Activated CD4-positive, alpha-beta memory T cell treated with anti-CD3 and anti-CD28 coated beads for 36 hours (primary cell): ENCODE data around the gene TPCN2. TPM values are rescaled to one million over a fixed set of nuclear protein-coding genes. Genes with fewer than 3 reads are reported as not detected.

Experiments used
- CTCF ChIA-PET: fragments of 350-600 bp; sonication (Branson Sonifier 250); formaldehyde crosslinking; loops from one replicate; lab custom pipeline; 2021; ENCODE audit warnings: antibody characterized with exemption, inconsistent platforms; lab: Charles Lee
- POLR2A ChIA-PET: fragments of 350-600 bp; sonication (Branson Sonifier 250); formaldehyde crosslinking; loops from one replicate; lab custom pipeline; 2021; ENCODE audit warnings: antibody characterized with exemption; lab: Charles Lee
- DNase-seq: peaks from one replicate; pipeline ENCODE4 v3.0.0-alpha.2; 2020
- H3K27ac Mint-ChIP-seq: one replicate; pipeline ENCODE4 v1.8.0; 2021; ENCODE audit warnings: mixed read lengths
- H3K27me3 Mint-ChIP-seq: one replicate; pipeline ENCODE4 v1.8.0; 2021; ENCODE audit warnings: mixed read lengths
- H3K36me3 Mint-ChIP-seq: one replicate; pipeline ENCODE4 v1.8.0; 2021; ENCODE audit warnings: mixed read lengths
- H3K4me1 Mint-ChIP-seq: one replicate; pipeline ENCODE4 v1.8.0; 2021; ENCODE audit warnings: low read depth, mixed read lengths
- H3K4me3 Mint-ChIP-seq: one replicate; pipeline ENCODE4 v1.8.0; 2021; ENCODE audit warnings: mild to moderate bottlenecking, mixed read lengths
- H3K9me3 Mint-ChIP-seq: one replicate; pipeline ENCODE4 v1.8.0; 2021; ENCODE audit warnings: mixed read lengths
- intact Hi-C: fragments of 100-400 bp; cut with micrococcal nuclease; formaldehyde crosslinking; loops from one replicate; pipeline ENCODE4 v1.15.1; 2023
- total RNA-seq, 2 experiments: library from RNA; stranded (reverse); gene quantifications; one replicate each; pipeline ENCODE4 v1.2.3, GENCODE V29; 2021

The TPCN2 gene
- total RNA-seq, 2 experiments from 2014 or later: 12.0 to 12.8 TPM

DNA sequence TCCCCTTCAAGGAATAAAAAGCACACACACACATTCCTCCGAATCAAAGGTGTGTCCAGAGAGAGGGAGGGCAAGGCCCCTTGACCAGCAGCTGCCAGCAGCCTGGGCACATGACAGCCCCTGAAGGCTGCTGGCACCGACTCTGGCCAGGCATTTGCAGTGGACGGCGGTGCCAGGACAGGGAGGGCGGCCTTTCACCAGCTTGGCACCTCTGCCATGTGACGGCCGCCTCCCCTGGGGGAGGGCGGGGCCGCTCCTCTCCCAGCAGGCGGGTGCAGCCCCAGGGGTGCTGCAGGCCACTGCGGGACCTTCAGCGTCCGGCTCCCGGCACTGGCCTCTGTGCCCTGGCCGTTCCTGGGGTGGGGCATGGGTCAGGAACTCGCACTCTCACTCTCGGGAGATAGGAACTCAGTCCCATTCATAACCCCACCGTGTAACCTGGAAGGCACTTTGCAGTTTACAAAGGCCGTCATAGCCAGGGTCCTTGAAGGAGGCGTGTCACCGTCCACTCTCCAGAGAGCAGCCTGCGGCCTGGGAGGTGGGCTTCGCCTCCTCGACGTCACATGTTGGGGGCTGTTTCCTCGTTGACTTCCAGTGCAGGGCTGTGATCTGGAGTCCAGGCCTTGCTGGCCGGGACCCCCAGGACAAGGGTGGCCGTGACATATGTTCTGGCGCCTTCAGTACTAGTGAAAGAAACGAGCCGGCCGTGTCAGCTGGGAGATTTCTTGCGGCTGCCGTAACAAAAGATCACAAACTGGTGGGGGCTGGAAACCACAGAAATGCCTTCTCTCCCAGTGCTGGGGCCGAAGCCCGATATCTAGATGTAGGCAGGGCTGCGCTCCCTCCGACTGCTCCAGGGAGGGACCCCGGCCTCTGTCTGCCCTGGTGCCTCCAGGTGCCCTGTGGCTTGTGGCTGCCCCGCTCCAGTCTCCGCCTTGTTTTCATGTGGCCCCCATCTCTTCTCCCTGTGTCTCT, 67.1 kb downstream of the TPCN2 start:
- intact Hi-C loops: no loop called here
- Mint-ChIP-seq H3K27me3 (no peaks in the 10 kb centered on the region), H3K36me3 (no peaks in the 10 kb centered on the region), H3K4me1 (peaks cover 2% of the 10 kb centered on the region), H3K9me3 (peaks cover 7% of the 10 kb centered on the region), H3K27ac (no peak overlapping the region), H3K4me3 (no peak overlapping the region)
- ChIA-PET POLR2A (no interaction called here), CTCF (no interaction called here)
- no peak for DNase-seq

DNA sequence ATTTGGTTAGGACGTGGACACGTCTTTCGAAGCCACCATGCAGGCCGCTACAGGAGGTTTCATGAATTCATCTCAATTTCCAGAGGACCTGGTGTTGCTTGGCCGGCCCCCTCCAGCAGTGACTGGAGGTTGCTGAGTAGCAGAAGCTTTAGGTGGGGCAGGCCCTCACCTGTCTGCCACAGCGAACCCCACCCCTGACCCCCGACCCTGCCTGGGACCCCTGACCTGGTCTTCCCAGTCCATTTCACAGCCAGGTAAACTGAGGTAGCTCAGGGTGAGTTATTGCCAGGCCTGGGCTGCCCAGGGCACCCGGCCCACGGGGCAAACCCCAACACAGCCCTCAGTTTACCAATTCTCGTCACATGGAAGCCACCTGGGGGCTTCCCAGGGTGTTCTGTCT, 67.9 kb downstream of the TPCN2 start:
- Mint-ChIP-seq H3K9me3 (peaks cover 7% of the 10 kb centered on the region), H3K27me3 (no peaks in the 10 kb centered on the region), H3K27ac (no peak overlapping the region), H3K36me3 (no peaks in the 10 kb centered on the region), H3K4me3 (no peak overlapping the region), H3K4me1 (peaks cover 8% of the 10 kb centered on the region)
- CTCF ChIA-PET: no interaction called here
- intact Hi-C loops: no loop called here
- no peak for DNase-seq
- POLR2A ChIA-PET: no interaction called here

DNA sequence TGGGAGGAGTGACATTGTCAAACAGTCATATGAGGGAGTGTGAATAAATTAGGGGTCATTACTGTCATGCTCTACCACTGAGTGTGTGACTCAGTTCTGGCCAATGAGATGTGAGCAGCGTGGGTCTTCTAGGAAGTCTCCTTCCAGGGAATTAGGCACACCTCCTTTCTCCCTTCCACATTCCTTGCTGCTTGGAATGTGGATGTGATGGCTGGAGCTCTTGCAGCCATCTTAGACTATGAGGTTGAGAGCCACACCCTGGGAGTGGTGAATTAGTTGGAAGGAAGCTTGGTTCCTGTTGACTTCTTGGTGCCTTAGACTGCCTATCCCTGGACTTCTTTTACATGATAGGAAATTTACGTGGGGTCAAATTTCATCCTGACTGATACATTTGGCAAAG, 70.5 kb downstream of the TPCN2 start:
- H3K27ac Mint-ChIP-seq: no peak overlapping the region
- H3K4me3 Mint-ChIP-seq: no peak overlapping the region
- no peaks in the 10 kb centered on the region for H3K27me3 Mint-ChIP-seq
- H3K9me3 Mint-ChIP-seq: peaks cover 7% of the 10 kb centered on the region
- DNase-seq: no peak
- intact Hi-C loops: no loop called here
- no peaks in the 10 kb centered on the region for H3K36me3 Mint-ChIP-seq
- POLR2A ChIA-PET: no interaction called here
- CTCF ChIA-PET: no interaction called here
- peaks cover 32% of the 10 kb centered on the region for H3K4me1 Mint-ChIP-seq

DNA sequence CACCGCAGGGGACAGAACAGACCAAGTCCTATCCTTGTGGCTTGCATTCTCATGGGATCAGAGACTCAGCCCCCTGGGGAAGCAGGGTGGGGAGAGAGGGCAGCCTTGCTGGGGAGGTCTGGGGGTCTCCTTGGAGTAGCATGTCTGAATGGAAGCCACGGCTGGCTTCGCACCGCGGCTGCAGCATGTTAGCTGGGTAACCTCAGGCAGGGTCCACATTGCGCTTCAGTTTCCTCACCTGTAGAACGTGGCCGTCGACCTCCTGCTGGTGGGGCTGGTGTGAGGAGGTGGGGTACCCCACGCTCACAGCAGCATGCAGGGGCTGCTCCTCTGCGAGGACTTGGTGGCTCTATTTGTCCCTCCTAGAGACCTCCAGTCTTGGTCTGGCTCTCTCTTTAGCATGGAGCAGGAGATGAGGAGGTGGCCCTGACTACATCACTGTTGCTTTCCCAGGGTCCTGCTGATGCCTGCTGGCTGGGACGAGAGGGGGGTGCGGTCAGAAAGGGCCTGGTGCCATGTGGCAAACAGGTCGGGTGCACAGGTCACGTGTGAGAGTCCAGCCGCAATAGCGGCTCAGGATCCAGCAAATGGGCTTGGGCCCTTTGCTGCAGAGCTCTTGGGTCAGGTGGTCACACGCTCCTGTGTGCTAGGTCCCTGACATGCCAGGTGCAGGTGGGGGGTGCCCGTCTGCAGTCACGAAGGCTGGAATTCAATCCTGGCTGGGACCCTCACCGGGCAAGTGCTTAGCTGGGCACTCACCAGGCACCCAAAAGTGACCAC, 71.6 kb downstream of the TPCN2 start:
- no peak overlapping the region for H3K4me3 Mint-ChIP-seq
- peaks cover 37% of the 10 kb centered on the region for H3K4me1 Mint-ChIP-seq
- H3K27ac Mint-ChIP-seq: no peak overlapping the region
- H3K27me3 Mint-ChIP-seq: no peaks in the 10 kb centered on the region
- POLR2A ChIA-PET: no interaction called here
- CTCF ChIA-PET: no interaction called here
- H3K36me3 Mint-ChIP-seq: no peaks in the 10 kb centered on the region
- intact Hi-C loops: loop anchor here (5.0 kb wide), 2 partner anchors 117 to 177 kb away; no protein-coding TSS in a partner anchor
- DNase-seq: no peak
- peaks cover 7% of the 10 kb centered on the region for H3K9me3 Mint-ChIP-seq

DNA sequence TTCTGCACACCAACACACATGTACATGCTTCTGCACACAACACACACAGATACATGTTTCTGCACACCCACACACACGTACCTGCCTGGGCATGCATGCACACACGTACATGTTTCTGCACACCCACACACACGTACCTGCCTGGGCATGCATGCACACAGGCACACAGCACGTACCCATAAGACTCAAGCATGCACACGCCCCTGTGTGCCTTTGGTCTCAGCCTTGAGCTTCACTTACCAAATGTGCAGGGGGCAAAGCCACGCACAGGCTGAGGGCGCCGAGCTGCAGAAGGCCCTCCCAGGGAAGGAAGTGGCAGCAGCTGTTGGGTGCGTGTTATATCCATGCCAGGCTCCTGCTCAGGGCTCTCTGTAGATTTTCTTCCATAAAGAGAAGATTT, 72.3 kb downstream of the TPCN2 start:
- H3K36me3 Mint-ChIP-seq: no peaks in the 10 kb centered on the region
- H3K27me3 Mint-ChIP-seq: no peaks in the 10 kb centered on the region
- intact Hi-C loops: loop anchor here (5.0 kb wide), 2 partner anchors 116 to 176 kb away; no protein-coding TSS in a partner anchor
- H3K27ac Mint-ChIP-seq: no peak overlapping the region
- ChIA-PET CTCF (no interaction called here), POLR2A (no interaction called here)
- peaks cover 37% of the 10 kb centered on the region for H3K4me1 Mint-ChIP-seq
- no peak for DNase-seq
- H3K4me3 Mint-ChIP-seq: no peak overlapping the region
- H3K9me3 Mint-ChIP-seq: peaks cover 7% of the 10 kb centered on the region

DNA sequence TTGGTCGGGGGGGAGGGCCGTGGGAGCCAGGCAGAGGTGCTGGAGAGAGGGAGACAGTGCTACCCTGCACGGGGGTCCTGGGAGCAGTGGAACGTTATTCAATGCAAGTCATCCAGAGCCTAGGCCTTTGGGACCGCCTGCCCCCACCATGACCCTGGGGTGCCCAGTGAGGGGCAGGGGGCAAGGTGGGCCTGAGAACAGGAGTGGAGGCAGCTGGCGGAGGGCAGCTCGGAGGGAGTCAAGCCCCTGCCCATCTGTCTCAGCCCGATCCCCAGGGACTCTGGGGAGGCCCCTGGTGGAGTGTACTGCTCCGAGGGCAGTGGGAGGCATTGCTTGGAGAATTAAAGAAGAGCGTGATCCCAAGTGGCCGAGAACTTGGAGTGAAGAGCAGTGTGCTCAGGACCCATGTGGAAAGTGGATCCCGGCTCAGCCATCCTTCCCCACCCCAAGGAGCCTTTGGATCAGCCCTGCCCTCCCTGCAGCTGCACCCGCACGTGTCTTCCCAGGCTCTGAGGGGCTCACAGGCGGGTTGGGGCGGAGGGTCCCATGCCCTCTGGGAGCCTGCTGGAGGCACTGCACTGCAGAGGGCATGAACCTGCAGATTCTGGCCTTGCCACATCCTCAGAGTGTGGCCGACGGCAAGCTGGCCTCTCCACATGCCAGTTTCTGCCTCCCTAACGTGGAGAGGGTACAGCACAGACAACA, 73.0 kb downstream of the TPCN2 start:
- intact Hi-C loops: loop anchor here (5.0 kb wide), 2 partner anchors 116 to 176 kb away; no protein-coding TSS in a partner anchor
- peaks cover 7% of the 10 kb centered on the region for H3K9me3 Mint-ChIP-seq
- ChIA-PET POLR2A (no interaction called here), CTCF (no interaction called here)
- no peak for DNase-seq
- peaks cover 37% of the 10 kb centered on the region for H3K4me1 Mint-ChIP-seq
- H3K27me3 Mint-ChIP-seq: no peaks in the 10 kb centered on the region
- no peaks in the 10 kb centered on the region for H3K36me3 Mint-ChIP-seq
- H3K4me3 Mint-ChIP-seq: no peak overlapping the region
- H3K27ac Mint-ChIP-seq: no peak overlapping the region

DNA sequence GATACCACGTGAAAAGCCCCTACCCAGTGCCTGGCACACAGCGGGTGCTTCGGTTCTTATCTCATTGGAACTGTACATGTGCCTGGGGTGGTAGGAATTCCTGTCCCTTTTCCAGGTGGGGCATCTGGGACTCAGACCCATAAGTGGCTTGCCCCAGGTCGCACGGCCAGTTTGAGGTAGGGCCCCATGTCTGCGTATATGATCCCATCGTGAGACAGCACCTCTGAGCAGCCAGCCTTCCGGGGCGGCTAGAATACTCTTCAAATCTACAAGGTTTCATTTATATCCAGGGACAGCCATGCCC, 73.5 kb downstream of the TPCN2 start:
- DNase-seq: no peak
- no peak overlapping the region for H3K4me3 Mint-ChIP-seq
- H3K27ac Mint-ChIP-seq: no peak overlapping the region
- POLR2A ChIA-PET: no interaction called here
- H3K9me3 Mint-ChIP-seq: peaks cover 7% of the 10 kb centered on the region
- CTCF ChIA-PET: no interaction called here
- no peaks in the 10 kb centered on the region for H3K27me3 Mint-ChIP-seq
- no peaks in the 10 kb centered on the region for H3K36me3 Mint-ChIP-seq
- intact Hi-C loops: loop anchor here (5.0 kb wide), 2 partner anchors 115 to 175 kb away; no protein-coding TSS in a partner anchor
- H3K4me1 Mint-ChIP-seq: peaks cover 37% of the 10 kb centered on the region

DNA sequence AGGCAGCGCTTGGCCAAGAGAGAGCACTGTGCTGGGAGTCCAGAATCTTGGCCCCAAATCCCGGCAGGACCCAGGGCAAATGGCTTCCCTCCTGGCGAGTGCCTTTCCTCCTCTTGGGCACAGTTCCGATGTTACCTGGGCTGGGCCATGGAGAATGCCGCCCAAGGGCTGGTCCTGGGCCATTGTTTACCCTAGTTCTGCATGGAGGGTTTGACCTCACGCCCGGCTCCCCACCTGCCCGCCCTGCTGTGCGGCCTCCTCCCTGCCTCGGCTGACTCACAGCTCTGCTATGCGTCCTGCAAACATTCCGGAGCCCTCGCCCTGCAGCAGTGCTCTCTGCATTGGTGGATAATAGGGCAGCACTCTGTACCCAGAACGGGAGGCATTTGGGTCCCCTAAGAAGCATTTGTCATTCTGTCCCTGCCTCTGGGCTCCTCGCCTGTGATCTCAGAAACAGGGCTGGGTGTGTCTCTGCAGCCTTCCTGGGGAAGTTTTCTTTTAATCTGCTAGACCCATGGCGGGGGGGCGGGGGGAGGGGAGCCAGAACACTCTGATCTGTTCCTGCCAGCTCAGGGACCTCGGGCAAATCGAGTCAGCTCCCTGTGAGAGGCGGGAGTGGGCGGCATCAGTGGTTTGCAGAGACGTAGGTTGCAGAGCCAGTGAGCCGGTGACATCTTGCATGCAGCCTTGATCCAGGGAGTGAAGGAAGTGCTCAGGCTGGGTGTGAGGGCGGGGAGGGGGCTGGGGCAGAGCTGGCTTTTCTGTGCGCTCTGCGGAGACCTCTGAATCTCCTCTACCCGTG, 74.1 kb downstream of the TPCN2 start:
- H3K9me3 Mint-ChIP-seq: peaks cover 9% of the 10 kb centered on the region
- H3K4me3 Mint-ChIP-seq: peak overlapping the region; percentile 18
- H3K36me3 Mint-ChIP-seq: peaks cover 2% of the 10 kb centered on the region
- no peaks in the 10 kb centered on the region for H3K27me3 Mint-ChIP-seq
- ChIA-PET POLR2A (no interaction called here), CTCF (interaction anchor here (1.0 kb wide), 1 partner anchor 21 kb away, joined by 3 read pairs; no protein-coding TSS in a partner anchor)
- intact Hi-C loops: loop anchor here (1.0 to 5.0 kb wide), 4 partner anchors 21 to 174 kb away; no protein-coding TSS in a partner anchor
- peaks cover 37% of the 10 kb centered on the region for H3K4me1 Mint-ChIP-seq
- DNase-seq: peak; percentile 88
- H3K27ac Mint-ChIP-seq: peak overlapping the region; percentile 30

DNA sequence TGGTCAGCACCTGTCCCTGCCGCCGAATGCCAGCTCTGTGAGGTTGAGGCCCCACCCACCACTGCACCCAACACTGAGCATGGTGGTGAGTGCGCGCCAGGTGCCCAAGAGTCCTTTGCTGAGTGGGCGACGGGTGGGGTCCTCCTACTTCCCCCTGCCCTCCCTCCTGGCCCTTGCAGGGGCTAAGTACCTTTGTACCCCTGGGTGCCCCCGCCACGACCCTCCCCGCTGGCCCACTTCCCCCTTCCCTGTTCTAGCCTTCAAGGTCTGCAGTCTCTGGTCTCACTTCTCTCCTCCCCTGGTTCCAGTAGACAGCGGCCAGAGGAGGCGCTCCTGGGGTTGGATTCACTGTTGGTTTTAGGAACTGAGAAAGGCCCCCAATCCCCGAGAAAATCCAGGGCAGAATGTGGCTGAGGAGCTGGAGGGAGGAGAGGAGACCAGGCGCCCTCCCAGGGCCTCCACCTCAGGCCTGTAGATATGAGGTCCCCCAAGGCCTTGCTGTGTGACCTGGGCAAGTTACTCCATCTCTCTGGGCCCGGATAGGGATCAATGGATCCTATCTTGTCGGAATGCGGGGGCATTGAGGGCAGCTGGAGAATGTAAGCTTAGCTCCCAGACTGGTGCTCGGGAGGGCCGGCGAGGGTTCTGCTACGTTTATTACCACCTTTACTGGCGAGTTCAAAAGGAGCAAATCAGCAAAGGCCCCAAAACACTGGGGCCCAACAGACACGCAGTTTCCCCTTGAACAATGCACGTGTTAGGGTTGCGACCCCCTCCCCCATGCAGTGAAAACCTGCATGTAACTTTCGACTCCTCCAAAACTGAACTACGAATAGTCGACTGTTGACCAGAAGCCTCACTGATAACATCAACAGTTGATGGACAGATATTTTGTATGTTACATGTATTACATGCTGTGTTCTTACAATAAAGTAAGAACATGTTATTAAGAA, 75.1 kb downstream of the TPCN2 start:
- Mint-ChIP-seq H3K27ac (no peak overlapping the region), H3K36me3 (peaks cover 2% of the 10 kb centered on the region), H3K4me1 (peaks cover 37% of the 10 kb centered on the region), H3K4me3 (no peak overlapping the region), H3K9me3 (peaks cover 20% of the 10 kb centered on the region), H3K27me3 (no peaks in the 10 kb centered on the region)
- no peak for DNase-seq
- ChIA-PET CTCF (interaction anchor here (1.0 kb wide), 1 partner anchor 22 kb away, joined by 3 read pairs; no protein-coding TSS in a partner anchor), POLR2A (no interaction called here)
- intact Hi-C loops: loop anchor here (1.0 to 5.0 kb wide), 4 partner anchors 20 to 173 kb away; no protein-coding TSS in a partner anchor

DNA sequence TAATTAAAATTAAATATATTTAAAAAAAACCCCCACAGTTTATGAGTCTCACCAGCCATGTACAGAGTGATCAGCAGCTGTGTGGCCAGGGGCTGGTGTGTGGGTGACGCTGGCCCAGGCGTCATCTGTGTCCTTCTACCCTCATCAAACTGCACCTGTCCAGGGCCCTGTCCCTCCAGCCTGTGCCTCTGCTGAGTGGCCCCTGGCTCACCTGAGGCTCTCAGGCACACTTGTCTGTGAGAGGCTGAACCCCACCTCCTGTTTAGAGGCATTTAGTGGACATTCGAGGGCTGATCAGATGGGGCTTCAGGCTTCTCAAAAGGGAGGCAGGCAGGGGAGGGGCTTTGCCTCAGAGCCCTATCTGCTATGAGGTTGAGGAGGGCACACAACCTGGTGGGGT, 77.1 kb downstream of the TPCN2 start:
- POLR2A ChIA-PET: no interaction called here
- no peak overlapping the region for H3K4me3 Mint-ChIP-seq
- no peak for DNase-seq
- H3K4me1 Mint-ChIP-seq: peaks cover 38% of the 10 kb centered on the region
- no peak overlapping the region for H3K27ac Mint-ChIP-seq
- CTCF ChIA-PET: no interaction called here
- peaks cover 2% of the 10 kb centered on the region for H3K36me3 Mint-ChIP-seq
- peaks cover 16% of the 10 kb centered on the region for H3K9me3 Mint-ChIP-seq
- intact Hi-C loops: no loop called here
- H3K27me3 Mint-ChIP-seq: no peaks in the 10 kb centered on the region
